Measurements from ENCODE around the gene MB21D2.

The MB21D2 gene

GRCh38 chr3:192827208-192827607, 90.4 kb downstream of the MB21D2 start:
- H3K36me3 ChIP-seq (ENCODE audit: insufficient read depth, low read length): no peaks in the 10 kb centered on the region
- no peak overlapping the region for H3K4me3 ChIP-seq (ENCODE audit: low read depth in 1 of 2, low read length in 2 of 2)

DNA sequence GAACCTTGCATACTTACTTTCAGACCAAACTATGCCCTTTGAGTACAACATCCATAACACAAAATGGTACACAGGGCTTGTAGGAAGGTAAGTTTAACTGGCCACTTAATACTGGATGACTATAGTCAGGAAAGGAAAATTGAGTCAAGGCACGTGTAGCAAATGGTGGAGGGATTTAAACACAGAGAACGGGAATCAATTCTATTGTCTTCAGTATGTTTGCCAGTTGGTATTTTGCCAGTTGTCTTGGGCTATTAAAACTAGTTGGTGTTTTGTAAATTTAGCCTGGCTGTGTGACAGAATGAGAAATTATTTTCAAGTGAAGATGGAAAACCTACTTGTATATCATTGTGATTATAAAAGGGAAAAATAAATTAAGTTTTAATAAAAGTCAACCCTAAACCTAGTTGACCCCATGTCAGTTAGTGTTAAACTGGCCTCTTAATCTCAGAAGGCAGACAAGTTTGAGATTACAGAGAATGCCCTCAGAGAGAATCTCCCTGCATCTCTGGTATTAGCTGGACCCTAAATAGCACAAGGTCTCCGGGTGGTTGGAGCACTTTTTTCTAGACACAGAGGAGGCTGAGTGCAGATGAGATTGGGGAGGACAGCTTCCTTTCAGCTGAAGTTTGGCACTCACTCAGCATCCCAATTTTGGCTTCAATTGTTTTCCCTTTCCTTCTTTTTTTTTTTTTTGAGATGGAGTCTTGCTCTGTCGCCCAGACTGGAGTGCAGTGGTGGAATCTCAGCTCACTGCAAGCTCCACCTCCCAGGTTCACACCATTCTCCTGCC, 91.2 kb downstream of the MB21D2 start:
- no peaks in the 10 kb centered on the region for H3K36me3 ChIP-seq (ENCODE audit: insufficient read depth, low read length)
- H3K9ac ChIP-seq (ENCODE audit: low read length): no peak overlapping the region
- H3K4me1 ChIP-seq (ENCODE audit: insufficient read depth, low read length): peaks cover 15% of the 10 kb centered on the region
- no peak overlapping the region for H3K27ac ChIP-seq (ENCODE audit: low read depth, low read length)
- no peaks in the 10 kb centered on the region for H3K27me3 ChIP-seq (ENCODE audit: control insufficient read depth in 1 of 2, insufficient read depth in 2 of 2, low read length in 2 of 2)
- no peaks in the 10 kb centered on the region for H3K9me3 ChIP-seq (ENCODE audit: low read length)
- H3K4me3 ChIP-seq (ENCODE audit: low read depth in 1 of 2, low read length in 2 of 2): no peak overlapping the region

More at GRCh38 chr3:192827208-192827607, 90.4 kb downstream of the MB21D2 start:
- Histone ChIP-seq H3K27me3 (ENCODE audit: control insufficient read depth in 1 of 2, insufficient read depth in 2 of 2, low read length in 2 of 2) (no peaks in the 10 kb centered on the region), H3K9ac (ENCODE audit: low read length) (no peak overlapping the region), H3K4me1 (ENCODE audit: insufficient read depth, low read length) (peaks cover 22% of the 10 kb centered on the region), H3K9me3 (ENCODE audit: low read length) (no peaks in the 10 kb centered on the region), H3K27ac (ENCODE audit: low read depth, low read length) (no peak overlapping the region)

DNA sequence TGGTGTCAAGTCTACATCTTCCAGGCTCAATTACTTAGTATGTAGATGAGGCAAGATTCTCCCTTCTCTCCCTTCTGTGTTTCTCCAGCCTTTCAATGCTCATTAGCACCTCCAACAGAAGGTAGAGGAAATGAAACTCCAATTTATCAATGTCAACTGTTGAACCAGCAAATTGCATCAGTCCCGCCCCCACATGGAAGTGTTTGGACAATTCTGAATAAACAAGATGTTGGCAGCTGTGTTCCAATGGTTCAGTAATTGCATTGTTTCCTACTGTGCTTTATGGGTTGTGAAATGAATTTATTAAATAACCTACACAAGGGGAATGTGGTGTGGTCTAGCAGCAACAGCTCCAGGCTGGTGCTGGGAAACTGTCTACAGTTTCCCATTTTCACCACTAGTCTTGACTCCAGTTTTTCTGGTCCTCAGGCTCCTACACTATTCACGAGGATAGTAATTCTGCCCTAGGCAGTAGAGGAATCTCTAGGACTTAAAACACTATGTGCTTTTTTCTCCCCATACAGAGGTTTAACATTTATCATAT, 91.9 kb downstream of the MB21D2 start:
- Histone ChIP-seq H3K27me3 (ENCODE audit: control insufficient read depth in 1 of 2, insufficient read depth in 2 of 2, low read length in 2 of 2) (no peaks in the 10 kb centered on the region), H3K4me3 (ENCODE audit: low read depth in 1 of 2, low read length in 2 of 2) (no peak overlapping the region), H3K36me3 (ENCODE audit: insufficient read depth, low read length) (no peaks in the 10 kb centered on the region), H3K9me3 (ENCODE audit: low read length) (no peaks in the 10 kb centered on the region), H3K4me1 (ENCODE audit: insufficient read depth, low read length) (peaks cover 10% of the 10 kb centered on the region), H3K27ac (ENCODE audit: low read depth, low read length) (no peak overlapping the region), H3K9ac (ENCODE audit: low read length) (no peak overlapping the region)

DNA sequence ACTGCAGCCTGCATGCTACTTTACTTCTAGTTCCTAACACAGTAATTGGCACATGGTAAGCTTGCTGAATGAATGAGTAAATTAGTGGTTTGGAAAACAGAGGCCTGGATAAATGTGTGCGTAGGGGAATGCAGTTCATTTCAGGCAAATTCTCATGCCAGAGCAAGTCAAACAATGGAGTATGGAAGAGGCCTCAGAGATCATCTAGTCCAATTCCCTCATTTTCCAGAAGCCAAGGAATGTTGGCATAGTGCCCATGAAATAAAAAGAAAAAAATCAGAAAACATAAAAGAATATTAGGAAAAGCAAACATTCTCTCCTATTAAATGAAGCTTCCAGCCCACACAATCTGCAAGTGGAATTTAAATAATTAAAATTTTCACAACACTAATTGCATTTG, 92.4 kb downstream of the MB21D2 start:
- Histone ChIP-seq H3K9ac (ENCODE audit: low read length) (no peak overlapping the region), H3K4me3 (ENCODE audit: low read depth in 1 of 2, low read length in 2 of 2) (no peak overlapping the region), H3K36me3 (ENCODE audit: insufficient read depth, low read length) (no peaks in the 10 kb centered on the region), H3K27ac (ENCODE audit: low read depth, low read length) (no peak overlapping the region), H3K27me3 (ENCODE audit: control insufficient read depth in 1 of 2, insufficient read depth in 2 of 2, low read length in 2 of 2) (no peaks in the 10 kb centered on the region), H3K4me1 (ENCODE audit: insufficient read depth, low read length) (peaks cover 10% of the 10 kb centered on the region), H3K9me3 (ENCODE audit: low read length) (no peaks in the 10 kb centered on the region)

DNA sequence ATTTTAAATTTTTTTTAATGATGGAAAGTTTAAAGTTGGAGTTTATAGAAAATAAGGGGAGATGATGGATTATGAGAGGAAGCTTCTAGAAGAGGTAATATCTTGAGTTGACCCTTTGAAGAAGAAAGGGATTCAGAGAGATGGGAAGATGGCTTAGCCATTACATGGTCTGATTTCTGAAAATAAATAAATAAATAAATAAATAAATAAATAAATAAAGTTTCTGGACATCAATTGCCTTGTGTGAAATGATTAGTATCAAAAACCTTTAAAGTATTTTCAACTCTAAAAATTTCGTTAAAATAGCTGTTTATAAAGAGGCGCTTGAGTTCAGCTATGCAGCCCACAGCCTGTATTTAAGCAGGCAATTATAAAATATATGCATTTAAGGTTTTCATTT, 93.3 kb downstream of the MB21D2 start:
- H3K36me3 ChIP-seq (ENCODE audit: insufficient read depth, low read length): no peaks in the 10 kb centered on the region
- H3K27ac ChIP-seq (ENCODE audit: low read depth, low read length): no peak overlapping the region
- peaks cover 10% of the 10 kb centered on the region for H3K4me1 ChIP-seq (ENCODE audit: insufficient read depth, low read length)
- H3K4me3 ChIP-seq (ENCODE audit: low read depth in 1 of 2, low read length in 2 of 2): no peak overlapping the region
- no peak overlapping the region for H3K9ac ChIP-seq (ENCODE audit: low read length)
- H3K27me3 ChIP-seq (ENCODE audit: control insufficient read depth in 1 of 2, insufficient read depth in 2 of 2, low read length in 2 of 2): no peaks in the 10 kb centered on the region
- H3K9me3 ChIP-seq (ENCODE audit: low read length): no peaks in the 10 kb centered on the region

- Histone ChIP-seq H3K36me3 (ENCODE audit: insufficient read depth, low read length) (no peaks in the 10 kb centered on the region), H3K4me1 (ENCODE audit: insufficient read depth, low read length) (peaks cover 12% of the 10 kb centered on the region), H3K9ac (ENCODE audit: low read length) (no peak overlapping the region), H3K4me3 (ENCODE audit: low read depth in 1 of 2, low read length in 2 of 2) (no peak overlapping the region), H3K27me3 (ENCODE audit: control insufficient read depth in 1 of 2, insufficient read depth in 2 of 2, low read length in 2 of 2) (no peaks in the 10 kb centered on the region), H3K27ac (ENCODE audit: low read depth, low read length) (no peak overlapping the region), H3K9me3 (ENCODE audit: low read length) (no peaks in the 10 kb centered on the region)
Measured at GRCh38 chr3:192821161-192821560, 96.5 kb downstream of the MB21D2 start.

DNA sequence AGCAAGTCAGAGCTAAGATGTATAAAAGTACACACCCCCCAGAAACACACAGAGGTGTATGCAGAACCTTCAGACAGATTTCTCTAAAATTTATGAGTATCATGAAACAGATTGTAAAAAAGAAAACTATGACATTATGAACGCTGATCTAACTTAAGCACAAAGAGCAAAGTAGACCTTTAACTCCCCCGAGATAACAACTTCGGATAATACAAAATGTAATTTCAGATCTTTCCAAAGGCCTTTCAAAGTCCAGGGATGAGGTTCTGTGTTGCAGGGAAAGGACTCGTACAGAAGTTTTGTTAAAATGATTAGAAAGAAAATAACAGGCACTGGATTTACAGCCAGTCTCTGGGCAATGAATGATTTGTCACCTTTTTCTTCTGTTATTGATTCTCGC, 97.5 kb downstream of the MB21D2 start:
- H3K4me1 ChIP-seq (ENCODE audit: insufficient read depth, low read length): peaks cover 4% of the 10 kb centered on the region
- H3K27ac ChIP-seq (ENCODE audit: low read depth, low read length): no peak overlapping the region
- H3K36me3 ChIP-seq (ENCODE audit: insufficient read depth, low read length): no peaks in the 10 kb centered on the region
- H3K9ac ChIP-seq (ENCODE audit: low read length): no peak overlapping the region
- H3K27me3 ChIP-seq (ENCODE audit: control insufficient read depth in 1 of 2, insufficient read depth in 2 of 2, low read length in 2 of 2): no peaks in the 10 kb centered on the region
- H3K4me3 ChIP-seq (ENCODE audit: low read depth in 1 of 2, low read length in 2 of 2): no peak overlapping the region
- H3K9me3 ChIP-seq (ENCODE audit: low read length): no peaks in the 10 kb centered on the region

GRCh38 chr3:192819001-192819569, 98.6 kb downstream of the MB21D2 start:
- no peak overlapping the region for H3K9ac ChIP-seq (ENCODE audit: low read length)
- no peak overlapping the region for H3K4me3 ChIP-seq (ENCODE audit: low read depth in 1 of 2, low read length in 2 of 2)
- H3K36me3 ChIP-seq (ENCODE audit: insufficient read depth, low read length): no peaks in the 10 kb centered on the region
- H3K27me3 ChIP-seq (ENCODE audit: control insufficient read depth in 1 of 2, insufficient read depth in 2 of 2, low read length in 2 of 2): no peaks in the 10 kb centered on the region
- H3K27ac ChIP-seq (ENCODE audit: low read depth, low read length): no peak overlapping the region
- H3K9me3 ChIP-seq (ENCODE audit: low read length): no peaks in the 10 kb centered on the region
- H3K4me1 ChIP-seq (ENCODE audit: insufficient read depth, low read length): peaks cover 4% of the 10 kb centered on the region

GRCh38 chr3:192818126-192818525, 99.5 kb downstream of the MB21D2 start:
- Histone ChIP-seq H3K36me3 (ENCODE audit: insufficient read depth, low read length) (no peaks in the 10 kb centered on the region), H3K27me3 (ENCODE audit: control insufficient read depth in 1 of 2, insufficient read depth in 2 of 2, low read length in 2 of 2) (no peaks in the 10 kb centered on the region), H3K9ac (ENCODE audit: low read length) (no peak overlapping the region), H3K4me1 (ENCODE audit: insufficient read depth, low read length) (peaks cover 4% of the 10 kb centered on the region), H3K4me3 (ENCODE audit: low read depth in 1 of 2, low read length in 2 of 2) (no peak overlapping the region), H3K9me3 (ENCODE audit: low read length) (no peaks in the 10 kb centered on the region), H3K27ac (ENCODE audit: low read depth, low read length) (no peak overlapping the region)

DNA sequence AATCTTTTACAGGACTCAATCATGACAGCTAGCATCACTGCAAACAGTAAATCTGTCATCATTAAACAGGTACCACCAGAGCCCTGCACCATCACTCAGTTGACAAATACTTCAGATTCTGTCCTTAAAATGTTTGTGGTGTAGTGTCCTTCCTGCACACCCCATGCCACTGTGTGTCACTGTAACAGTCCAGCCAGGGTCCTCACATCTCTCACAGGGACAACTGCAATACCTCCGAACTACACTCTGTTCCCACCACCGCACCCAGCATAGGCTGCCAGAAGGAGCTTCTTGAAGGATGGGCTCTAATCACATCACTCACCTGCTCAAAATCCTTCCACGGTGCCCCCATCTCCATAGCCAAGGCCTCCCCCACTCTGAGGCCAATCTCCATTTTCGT, 100.2 kb downstream of the MB21D2 start:
- peaks cover 4% of the 10 kb centered on the region for H3K4me1 ChIP-seq (ENCODE audit: insufficient read depth, low read length)
- no peak overlapping the region for H3K27ac ChIP-seq (ENCODE audit: low read depth, low read length)
- no peak overlapping the region for H3K4me3 ChIP-seq (ENCODE audit: low read depth in 1 of 2, low read length in 2 of 2)
- H3K27me3 ChIP-seq (ENCODE audit: control insufficient read depth in 1 of 2, insufficient read depth in 2 of 2, low read length in 2 of 2): no peaks in the 10 kb centered on the region
- H3K9me3 ChIP-seq (ENCODE audit: low read length): no peaks in the 10 kb centered on the region
- no peak overlapping the region for H3K9ac ChIP-seq (ENCODE audit: low read length)
- no peaks in the 10 kb centered on the region for H3K36me3 ChIP-seq (ENCODE audit: insufficient read depth, low read length)

GRCh38 chr3:192817053-192817452, 100.6 kb downstream of the MB21D2 start:
- Histone ChIP-seq H3K9ac (ENCODE audit: low read length) (no peak overlapping the region), H3K27me3 (ENCODE audit: control insufficient read depth in 1 of 2, insufficient read depth in 2 of 2, low read length in 2 of 2) (no peaks in the 10 kb centered on the region), H3K4me3 (ENCODE audit: low read depth in 1 of 2, low read length in 2 of 2) (no peak overlapping the region), H3K4me1 (ENCODE audit: insufficient read depth, low read length) (peaks cover 4% of the 10 kb centered on the region), H3K36me3 (ENCODE audit: insufficient read depth, low read length) (no peaks in the 10 kb centered on the region), H3K27ac (ENCODE audit: low read depth, low read length) (no peak overlapping the region), H3K9me3 (ENCODE audit: low read length) (no peaks in the 10 kb centered on the region)

- Histone ChIP-seq H3K9me3 (ENCODE audit: low read length) (no peaks in the 10 kb centered on the region), H3K4me3 (ENCODE audit: low read depth in 1 of 2, low read length in 2 of 2) (no peak overlapping the region), H3K27ac (ENCODE audit: low read depth, low read length) (no peak overlapping the region), H3K9ac (ENCODE audit: low read length) (no peak overlapping the region), H3K36me3 (ENCODE audit: insufficient read depth, low read length) (no peaks in the 10 kb centered on the region), H3K4me1 (ENCODE audit: insufficient read depth, low read length) (peaks cover 4% of the 10 kb centered on the region), H3K27me3 (ENCODE audit: control insufficient read depth in 1 of 2, insufficient read depth in 2 of 2, low read length in 2 of 2) (no peaks in the 10 kb centered on the region)
Measured at GRCh38 chr3:192816351-192816750, 101.3 kb downstream of the MB21D2 start.

Data from muscle layer of colon (tissue), 2 donors.